ENCODE data around the gene XYLT1.

Gene XYLT1

GRCh38 chr16:17080105-17080504 is 390.7 kb downstream of the XYLT1 start:
- Histone ChIP-seq H3K9ac (ENCODE audit: low read length) (no peak overlapping the region), H3K36me3 (ENCODE audit: control insufficient read depth in 1 of 2, insufficient read depth in 2 of 2, low read depth in 1 of 2, low read length in 2 of 2) (no peaks in the 10 kb centered on the region), H3K4me2 (ENCODE audit: low read length, poor library complexity, severe bottlenecking) (no peak overlapping the region), H2AFZ (ENCODE audit: low read depth, low read length) (no peak overlapping the region), H3K9me3 (ENCODE audit: control insufficient read depth, low read length) (no peaks in the 10 kb centered on the region), H2BK120ac (ENCODE audit: low read depth, low read length) (no peak overlapping the region), H3K4me3 (ENCODE audit: insufficient read depth in 1 of 2, low read depth in 1 of 2, low read length in 2 of 2) (no peak overlapping the region), H2BK15ac (ENCODE audit: low read depth, poor library complexity, severe bottlenecking) (no peak overlapping the region), H3K27me3 (ENCODE audit: control insufficient read depth in 1 of 2, insufficient read depth in 1 of 2, low read length in 2 of 2) (peaks cover 0 to 7% of the 10 kb centered on the region in 2 experiments), H4K91ac (ENCODE audit: low read length) (no peak overlapping the region), H4K8ac (ENCODE audit: low read length) (no peak overlapping the region), H3K18ac (ENCODE audit: low read depth in 1 of 2, low read length in 2 of 2) (no peak overlapping the region), H3K4ac (ENCODE audit: low read depth in 1 of 2, low read length in 2 of 2) (no peak overlapping the region), H3K23ac (ENCODE audit: low read length in 2 of 2) (no peak overlapping the region), H3K4me1 (ENCODE audit: control insufficient read depth, insufficient read depth, low read depth, low read length) (no peaks in the 10 kb centered on the region), H3K14ac (ENCODE audit: low read length in 2 of 2) (no peak overlapping the region), H2BK12ac (ENCODE audit: low read length in 2 of 2) (no peak overlapping the region), H3K79me1 (replicated peaks; ENCODE audit: low read length, poor library complexity, severe bottlenecking) (no peaks in the 10 kb centered on the region), H3K27ac (ENCODE audit: low read length, poor library complexity, severe bottlenecking) (no peak overlapping the region), H2BK5ac (ENCODE audit: low read depth, low read length, poor library complexity, severe bottlenecking) (no peak overlapping the region), H2AK5ac (ENCODE audit: low read length, severe bottlenecking) (no peak overlapping the region)
- no peak for DNase-seq
- WGBS: no CpG with 5 or more reads among the region's 1 CpG

- peaks cover 0 to 10% of the 10 kb centered on the region in 2 experiments for H3K27me3 ChIP-seq (ENCODE audit: control insufficient read depth in 1 of 2, insufficient read depth in 1 of 2, low read length in 2 of 2)
- no peak for DNase-seq
- 73% methylated on average over 4 of the region's 5 CpGs for WGBS
Observed at GRCh38 chr16:17078931-17079631, 391.7 kb downstream of the XYLT1 start.

GRCh38 chr16:17076818-17077498 is 393.8 kb downstream of the XYLT1 start:
- H4K8ac ChIP-seq (ENCODE audit: low read length): no peak overlapping the region
- DNase-seq: no peak
- no peak overlapping the region for H3K14ac ChIP-seq (ENCODE audit: low read length in 2 of 2)
- H3K23ac ChIP-seq (ENCODE audit: low read length in 2 of 2): no peak overlapping the region
- no peaks in the 10 kb centered on the region for H3K79me1 ChIP-seq (replicated peaks; ENCODE audit: low read length, poor library complexity, severe bottlenecking)
- H3K9me3 ChIP-seq (ENCODE audit: control insufficient read depth, low read length): no peaks in the 10 kb centered on the region
- no peak overlapping the region for H4K91ac ChIP-seq (ENCODE audit: low read length)
- no peak overlapping the region for H3K18ac ChIP-seq (ENCODE audit: low read depth in 1 of 2, low read length in 2 of 2)
- no peak overlapping the region for H2BK15ac ChIP-seq (ENCODE audit: low read depth, poor library complexity, severe bottlenecking)
- no peak overlapping the region for H2BK5ac ChIP-seq (ENCODE audit: low read depth, low read length, poor library complexity, severe bottlenecking)
- H2BK120ac ChIP-seq (ENCODE audit: low read depth, low read length): no peak overlapping the region
- no peak overlapping the region for H2AK5ac ChIP-seq (ENCODE audit: low read length, severe bottlenecking)
- H3K27me3 ChIP-seq (ENCODE audit: control insufficient read depth in 1 of 2, insufficient read depth in 1 of 2, low read length in 2 of 2): peaks cover 0 to 17% of the 10 kb centered on the region in 2 experiments
- H3K4ac ChIP-seq (ENCODE audit: low read depth in 1 of 2, low read length in 2 of 2): no peak overlapping the region
- 67% methylated on average over 4 of the region's 5 CpGs for WGBS
- no peak overlapping the region for H3K4me3 ChIP-seq (ENCODE audit: insufficient read depth in 1 of 2, low read depth in 1 of 2, low read length in 2 of 2)
- no peak overlapping the region for H3K27ac ChIP-seq (ENCODE audit: low read length, poor library complexity, severe bottlenecking)
- H3K9ac ChIP-seq (ENCODE audit: low read length): no peak overlapping the region
- no peak overlapping the region for H2BK12ac ChIP-seq (ENCODE audit: low read length in 2 of 2)
- H2AFZ ChIP-seq (ENCODE audit: low read depth, low read length): no peak overlapping the region
- H3K4me1 ChIP-seq (ENCODE audit: control insufficient read depth, insufficient read depth, low read depth, low read length): no peaks in the 10 kb centered on the region
- no peak overlapping the region for H3K4me2 ChIP-seq (ENCODE audit: low read length, poor library complexity, severe bottlenecking)
- no peaks in the 10 kb centered on the region for H3K36me3 ChIP-seq (ENCODE audit: control insufficient read depth in 1 of 2, insufficient read depth in 2 of 2, low read depth in 1 of 2, low read length in 2 of 2)

More at GRCh38 chr16:17078931-17079631, 391.7 kb downstream of the XYLT1 start:
- H3K4me1 ChIP-seq (ENCODE audit: control insufficient read depth, insufficient read depth, low read depth, low read length): no peaks in the 10 kb centered on the region
- H3K4me2 ChIP-seq (ENCODE audit: low read length, poor library complexity, severe bottlenecking): no peak overlapping the region
- H2BK120ac ChIP-seq (ENCODE audit: low read depth, low read length): no peak overlapping the region
- no peaks in the 10 kb centered on the region for H3K9me3 ChIP-seq (ENCODE audit: control insufficient read depth, low read length)
- no peaks in the 10 kb centered on the region for H3K79me1 ChIP-seq (replicated peaks; ENCODE audit: low read length, poor library complexity, severe bottlenecking)
- no peak overlapping the region for H3K9ac ChIP-seq (ENCODE audit: low read length)
- H3K23ac ChIP-seq (ENCODE audit: low read length in 2 of 2): no peak overlapping the region
- no peak overlapping the region for H2BK5ac ChIP-seq (ENCODE audit: low read depth, low read length, poor library complexity, severe bottlenecking)
- H3K14ac ChIP-seq (ENCODE audit: low read length in 2 of 2): no peak overlapping the region
- no peak overlapping the region for H2AK5ac ChIP-seq (ENCODE audit: low read length, severe bottlenecking)
- H3K4ac ChIP-seq (ENCODE audit: low read depth in 1 of 2, low read length in 2 of 2): no peak overlapping the region
- no peak overlapping the region for H4K91ac ChIP-seq (ENCODE audit: low read length)
- no peak overlapping the region for H3K4me3 ChIP-seq (ENCODE audit: insufficient read depth in 1 of 2, low read depth in 1 of 2, low read length in 2 of 2)
- no peak overlapping the region for H2AFZ ChIP-seq (ENCODE audit: low read depth, low read length)
- no peak overlapping the region for H2BK12ac ChIP-seq (ENCODE audit: low read length in 2 of 2)
- no peak overlapping the region for H3K27ac ChIP-seq (ENCODE audit: low read length, poor library complexity, severe bottlenecking)
- no peaks in the 10 kb centered on the region for H3K36me3 ChIP-seq (ENCODE audit: control insufficient read depth in 1 of 2, insufficient read depth in 2 of 2, low read depth in 1 of 2, low read length in 2 of 2)
- no peak overlapping the region for H4K8ac ChIP-seq (ENCODE audit: low read length)
- no peak overlapping the region for H2BK15ac ChIP-seq (ENCODE audit: low read depth, poor library complexity, severe bottlenecking)
- no peak overlapping the region for H3K18ac ChIP-seq (ENCODE audit: low read depth in 1 of 2, low read length in 2 of 2)

GRCh38 chr16:17076092-17076754 is 394.5 kb downstream of the XYLT1 start:
- Histone ChIP-seq H3K36me3 (ENCODE audit: control insufficient read depth in 1 of 2, insufficient read depth in 2 of 2, low read depth in 1 of 2, low read length in 2 of 2) (no peaks in the 10 kb centered on the region), H3K4ac (ENCODE audit: low read depth in 1 of 2, low read length in 2 of 2) (no peak overlapping the region), H3K4me1 (ENCODE audit: control insufficient read depth, insufficient read depth, low read depth, low read length) (no peaks in the 10 kb centered on the region), H3K23ac (ENCODE audit: low read length in 2 of 2) (no peak overlapping the region), H2BK5ac (ENCODE audit: low read depth, low read length, poor library complexity, severe bottlenecking) (no peak overlapping the region), H3K27me3 (ENCODE audit: control insufficient read depth in 1 of 2, insufficient read depth in 1 of 2, low read length in 2 of 2) (peaks cover 0 to 16% of the 10 kb centered on the region in 2 experiments), H3K14ac (ENCODE audit: low read length in 2 of 2) (no peak overlapping the region), H2BK12ac (ENCODE audit: low read length in 2 of 2) (no peak overlapping the region), H3K4me3 (ENCODE audit: insufficient read depth in 1 of 2, low read depth in 1 of 2, low read length in 2 of 2) (no peak overlapping the region), H2BK120ac (ENCODE audit: low read depth, low read length) (no peak overlapping the region), H2AK5ac (ENCODE audit: low read length, severe bottlenecking) (no peak overlapping the region), H3K27ac (ENCODE audit: low read length, poor library complexity, severe bottlenecking) (no peak overlapping the region), H2BK15ac (ENCODE audit: low read depth, poor library complexity, severe bottlenecking) (no peak overlapping the region), H4K91ac (ENCODE audit: low read length) (no peak overlapping the region), H2AFZ (ENCODE audit: low read depth, low read length) (no peak overlapping the region), H4K8ac (ENCODE audit: low read length) (no peak overlapping the region), H3K9me3 (ENCODE audit: control insufficient read depth, low read length) (no peaks in the 10 kb centered on the region), H3K18ac (ENCODE audit: low read depth in 1 of 2, low read length in 2 of 2) (no peak overlapping the region), H3K9ac (ENCODE audit: low read length) (no peak overlapping the region), H3K4me2 (ENCODE audit: low read length, poor library complexity, severe bottlenecking) (no peak overlapping the region), H3K79me1 (replicated peaks; ENCODE audit: low read length, poor library complexity, severe bottlenecking) (no peaks in the 10 kb centered on the region)
- WGBS: 72% methylated on average over 9 of the region's 9 CpGs
- DNase-seq: no peak

Measured in mesenchymal stem cell (in vitro differentiated cells and primary cell).